Peyer's patch (tissue), 4 donors: Measurements from ENCODE around the gene PHC3.

Source experiments
- CTCF ChIP-seq, 6 experiments: fragments of 450-650 bp in 4 of 6; fragments of 200-600 bp in 2 of 6; sonication (generic) in 1 of 6; IDR thresholded peaks; one replicate each; pipeline ENCODE4 v1.5.1; 2017 to 2019; ENCODE audit warnings: antibody characterized with exemption in 6 of 6, mild to moderate bottlenecking in 3 of 6, moderate library complexity in 1 of 6
- POLR2A ChIP-seq, 2 donors: fragments of 450-650 bp; IDR thresholded peaks; one replicate each; pipeline ENCODE4 v1.5.1; 2017; ENCODE audit warnings: antibody characterized with exemption in 2 of 2, mild to moderate bottlenecking in 2 of 2, moderate library complexity in 2 of 2

GRCh38 chr3:170057550-170057949, 124.0 kb downstream of the PHC3 start:
- TF ChIP-seq CTCF (IDR thresholded peaks at IDR 0.05) (no peak), POLR2A (IDR thresholded peaks at IDR 0.05) (no peak)
